ENCODE measurements around the gene PARP8. TPM values are rescaled to one million over a fixed set of nuclear protein-coding genes. Genes with fewer than 3 reads are reported as not detected.

The PARP8 gene
- total RNA-seq, 1 experiment from 2014 or later = 23.2 TPM

DNA sequence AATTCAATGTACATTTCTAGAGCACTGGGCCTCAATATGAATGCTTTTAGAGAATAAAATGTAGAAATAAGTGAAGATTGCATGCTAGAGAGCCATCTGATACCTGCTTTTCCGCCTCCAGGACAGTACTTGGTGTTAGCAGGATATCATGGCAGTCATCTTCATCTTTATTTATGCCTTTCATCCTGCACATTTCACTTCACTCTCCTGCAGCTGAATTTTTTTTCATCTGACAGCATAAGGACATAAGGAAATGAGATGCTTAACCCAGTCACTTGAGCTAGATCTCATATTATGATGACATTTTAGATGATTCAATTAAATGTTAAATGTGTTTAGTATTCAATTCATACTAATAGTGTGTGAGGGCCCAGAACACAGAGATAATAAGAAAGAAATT lies 162.6 kb downstream of the PARP8 start (continued):
- TF ChIP-seq, protein P1, sequence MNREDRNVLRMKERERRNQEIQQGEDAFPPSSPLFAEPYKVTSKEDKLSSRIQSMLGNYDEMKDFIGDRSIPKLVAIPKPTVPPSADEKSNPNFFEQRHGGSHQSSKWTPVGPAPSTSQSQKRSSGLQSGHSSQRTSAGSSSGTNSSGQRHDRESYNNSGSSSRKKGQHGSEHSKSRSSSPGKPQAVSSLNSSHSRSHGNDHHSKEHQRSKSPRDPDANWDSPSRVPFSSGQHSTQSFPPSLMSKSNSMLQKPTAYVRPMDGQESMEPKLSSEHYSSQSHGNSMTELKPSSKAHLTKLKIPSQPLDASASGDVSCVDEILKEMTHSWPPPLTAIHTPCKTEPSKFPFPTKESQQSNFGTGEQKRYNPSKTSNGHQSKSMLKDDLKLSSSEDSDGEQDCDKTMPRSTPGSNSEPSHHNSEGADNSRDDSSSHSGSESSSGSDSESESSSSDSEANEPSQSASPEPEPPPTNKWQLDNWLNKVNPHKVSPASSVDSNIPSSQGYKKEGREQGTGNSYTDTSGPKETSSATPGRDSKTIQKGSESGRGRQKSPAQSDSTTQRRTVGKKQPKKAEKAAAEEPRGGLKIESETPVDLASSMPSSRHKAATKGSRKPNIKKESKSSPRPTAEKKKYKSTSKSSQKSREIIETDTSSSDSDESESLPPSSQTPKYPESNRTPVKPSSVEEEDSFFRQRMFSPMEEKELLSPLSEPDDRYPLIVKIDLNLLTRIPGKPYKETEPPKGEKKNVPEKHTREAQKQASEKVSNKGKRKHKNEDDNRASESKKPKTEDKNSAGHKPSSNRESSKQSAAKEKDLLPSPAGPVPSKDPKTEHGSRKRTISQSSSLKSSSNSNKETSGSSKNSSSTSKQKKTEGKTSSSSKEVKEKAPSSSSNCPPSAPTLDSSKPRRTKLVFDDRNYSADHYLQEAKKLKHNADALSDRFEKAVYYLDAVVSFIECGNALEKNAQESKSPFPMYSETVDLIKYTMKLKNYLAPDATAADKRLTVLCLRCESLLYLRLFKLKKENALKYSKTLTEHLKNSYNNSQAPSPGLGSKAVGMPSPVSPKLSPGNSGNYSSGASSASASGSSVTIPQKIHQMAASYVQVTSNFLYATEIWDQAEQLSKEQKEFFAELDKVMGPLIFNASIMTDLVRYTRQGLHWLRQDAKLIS (CRISPR knock-in tag; IDR thresholded peaks at IDR 0.05; ENCODE audit: borderline replicate concordance) = no peak
- no peak for TF ChIP-seq ZNF423 (CRISPR knock-in tag; IDR thresholded peaks at IDR 0.05)

DNA sequence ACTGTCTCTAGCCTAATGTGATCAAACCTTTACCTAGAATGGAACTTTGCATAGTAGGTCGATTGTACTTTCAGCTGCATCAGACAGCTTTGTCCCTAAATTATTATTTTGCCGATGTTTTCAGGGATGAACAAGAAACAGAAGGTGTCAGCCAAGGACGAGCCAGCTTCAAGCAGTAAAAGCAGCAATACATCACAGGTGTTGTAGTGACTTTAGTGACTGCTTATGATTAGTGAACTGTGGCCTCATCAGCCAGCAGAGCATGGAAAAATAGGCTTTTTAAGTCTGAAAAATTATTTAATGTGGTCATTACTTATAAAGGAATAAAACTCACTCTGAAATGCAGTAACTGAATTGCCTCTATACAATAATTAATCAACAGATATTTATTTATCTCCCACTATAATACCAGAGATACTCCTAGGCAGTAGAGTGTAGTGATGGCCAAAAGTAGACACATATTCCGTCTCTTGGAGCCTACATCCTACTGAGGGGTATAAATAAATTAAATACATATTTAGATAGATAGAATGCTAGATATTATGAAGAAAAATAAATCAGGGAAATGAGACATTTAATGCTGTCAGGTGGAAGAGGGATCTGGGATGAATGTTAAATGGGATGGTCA lies 166.3 kb downstream of the PARP8 start:
- H3K9me3 Mint-ChIP-seq = no peaks in the 10 kb centered on the region
- no peak overlapping the region for H3K27ac Mint-ChIP-seq
- peaks cover 21% of the 10 kb centered on the region for H3K36me3 Mint-ChIP-seq
- no peaks in the 10 kb centered on the region for H3K4me1 Mint-ChIP-seq
- no peak for TF ChIP-seq ATF1 (CRISPR knock-in tag; IDR thresholded peaks at IDR 0.05)
- no peak for TF ChIP-seq NFATC4 (CRISPR knock-in tag; IDR thresholded peaks at IDR 0.05)
- no peak for TF ChIP-seq EMX1 (CRISPR knock-in tag; IDR thresholded peaks at IDR 0.05)
- TF ChIP-seq, protein P2, sequence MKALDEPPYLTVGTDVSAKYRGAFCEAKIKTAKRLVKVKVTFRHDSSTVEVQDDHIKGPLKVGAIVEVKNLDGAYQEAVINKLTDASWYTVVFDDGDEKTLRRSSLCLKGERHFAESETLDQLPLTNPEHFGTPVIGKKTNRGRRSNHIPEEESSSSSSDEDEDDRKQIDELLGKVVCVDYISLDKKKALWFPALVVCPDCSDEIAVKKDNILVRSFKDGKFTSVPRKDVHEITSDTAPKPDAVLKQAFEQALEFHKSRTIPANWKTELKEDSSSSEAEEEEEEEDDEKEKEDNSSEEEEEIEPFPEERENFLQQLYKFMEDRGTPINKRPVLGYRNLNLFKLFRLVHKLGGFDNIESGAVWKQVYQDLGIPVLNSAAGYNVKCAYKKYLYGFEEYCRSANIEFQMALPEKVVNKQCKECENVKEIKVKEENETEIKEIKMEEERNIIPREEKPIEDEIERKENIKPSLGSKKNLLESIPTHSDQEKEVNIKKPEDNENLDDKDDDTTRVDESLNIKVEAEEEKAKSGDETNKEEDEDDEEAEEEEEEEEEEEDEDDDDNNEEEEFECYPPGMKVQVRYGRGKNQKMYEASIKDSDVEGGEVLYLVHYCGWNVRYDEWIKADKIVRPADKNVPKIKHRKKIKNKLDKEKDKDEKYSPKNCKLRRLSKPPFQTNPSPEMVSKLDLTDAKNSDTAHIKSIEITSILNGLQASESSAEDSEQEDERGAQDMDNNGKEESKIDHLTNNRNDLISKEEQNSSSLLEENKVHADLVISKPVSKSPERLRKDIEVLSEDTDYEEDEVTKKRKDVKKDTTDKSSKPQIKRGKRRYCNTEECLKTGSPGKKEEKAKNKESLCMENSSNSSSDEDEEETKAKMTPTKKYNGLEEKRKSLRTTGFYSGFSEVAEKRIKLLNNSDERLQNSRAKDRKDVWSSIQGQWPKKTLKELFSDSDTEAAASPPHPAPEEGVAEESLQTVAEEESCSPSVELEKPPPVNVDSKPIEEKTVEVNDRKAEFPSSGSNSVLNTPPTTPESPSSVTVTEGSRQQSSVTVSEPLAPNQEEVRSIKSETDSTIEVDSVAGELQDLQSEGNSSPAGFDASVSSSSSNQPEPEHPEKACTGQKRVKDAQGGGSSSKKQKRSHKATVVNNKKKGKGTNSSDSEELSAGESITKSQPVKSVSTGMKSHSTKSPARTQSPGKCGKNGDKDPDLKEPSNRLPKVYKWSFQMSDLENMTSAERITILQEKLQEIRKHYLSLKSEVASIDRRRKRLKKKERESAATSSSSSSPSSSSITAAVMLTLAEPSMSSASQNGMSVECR (CRISPR knock-in tag; IDR thresholded peaks at IDR 0.05; ENCODE audit: borderline replicate concordance) = no peak
- TF ChIP-seq FOXP1 (CRISPR knock-in tag; IDR thresholded peaks at IDR 0.05; ENCODE audit: borderline replicate concordance) = no peak
- TF ChIP-seq ZNF396 (CRISPR knock-in tag; IDR thresholded peaks at IDR 0.05; ENCODE audit: borderline replicate concordance) = no peak
- no peak for TF ChIP-seq CBFB (CRISPR knock-in tag; IDR thresholded peaks at IDR 0.05; ENCODE audit: low read depth)
- TF ChIP-seq, protein P3, sequence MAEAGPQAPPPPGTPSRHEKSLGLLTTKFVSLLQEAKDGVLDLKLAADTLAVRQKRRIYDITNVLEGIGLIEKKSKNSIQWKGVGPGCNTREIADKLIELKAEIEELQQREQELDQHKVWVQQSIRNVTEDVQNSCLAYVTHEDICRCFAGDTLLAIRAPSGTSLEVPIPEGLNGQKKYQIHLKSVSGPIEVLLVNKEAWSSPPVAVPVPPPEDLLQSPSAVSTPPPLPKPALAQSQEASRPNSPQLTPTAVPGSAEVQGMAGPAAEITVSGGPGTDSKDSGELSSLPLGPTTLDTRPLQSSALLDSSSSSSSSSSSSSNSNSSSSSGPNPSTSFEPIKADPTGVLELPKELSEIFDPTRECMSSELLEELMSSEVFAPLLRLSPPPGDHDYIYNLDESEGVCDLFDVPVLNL (CRISPR knock-in tag; IDR thresholded peaks at IDR 0.05; ENCODE audit: borderline replicate concordance, low read depth) = no peak
- TF ChIP-seq, protein P4, sequence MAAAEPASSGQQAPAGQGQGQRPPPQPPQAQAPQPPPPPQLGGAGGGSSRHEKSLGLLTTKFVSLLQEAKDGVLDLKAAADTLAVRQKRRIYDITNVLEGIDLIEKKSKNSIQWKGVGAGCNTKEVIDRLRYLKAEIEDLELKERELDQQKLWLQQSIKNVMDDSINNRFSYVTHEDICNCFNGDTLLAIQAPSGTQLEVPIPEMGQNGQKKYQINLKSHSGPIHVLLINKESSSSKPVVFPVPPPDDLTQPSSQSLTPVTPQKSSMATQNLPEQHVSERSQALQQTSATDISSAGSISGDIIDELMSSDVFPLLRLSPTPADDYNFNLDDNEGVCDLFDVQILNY (CRISPR knock-in tag; IDR thresholded peaks at IDR 0.05) = no peak
- TF ChIP-seq KAT7 (CRISPR knock-in tag; IDR thresholded peaks at IDR 0.05; ENCODE audit: borderline replicate concordance) = no peak
- no peak for TF ChIP-seq ZNF317 (CRISPR knock-in tag; IDR thresholded peaks at IDR 0.05; ENCODE audit: borderline replicate concordance, low read depth)
- no peak for TF ChIP-seq ZNF121 (CRISPR knock-in tag; IDR thresholded peaks at IDR 0.05)
- no peak for TF ChIP-seq IRF2 (CRISPR knock-in tag; IDR thresholded peaks at IDR 0.05; ENCODE audit: borderline replicate concordance, low read depth)
- TF ChIP-seq, protein P5, sequence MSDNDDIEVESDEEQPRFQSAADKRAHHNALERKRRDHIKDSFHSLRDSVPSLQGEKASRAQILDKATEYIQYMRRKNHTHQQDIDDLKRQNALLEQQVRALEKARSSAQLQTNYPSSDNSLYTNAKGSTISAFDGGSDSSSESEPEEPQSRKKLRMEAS (CRISPR knock-in tag; IDR thresholded peaks at IDR 0.05) = no peak
- TF ChIP-seq, protein P6, sequence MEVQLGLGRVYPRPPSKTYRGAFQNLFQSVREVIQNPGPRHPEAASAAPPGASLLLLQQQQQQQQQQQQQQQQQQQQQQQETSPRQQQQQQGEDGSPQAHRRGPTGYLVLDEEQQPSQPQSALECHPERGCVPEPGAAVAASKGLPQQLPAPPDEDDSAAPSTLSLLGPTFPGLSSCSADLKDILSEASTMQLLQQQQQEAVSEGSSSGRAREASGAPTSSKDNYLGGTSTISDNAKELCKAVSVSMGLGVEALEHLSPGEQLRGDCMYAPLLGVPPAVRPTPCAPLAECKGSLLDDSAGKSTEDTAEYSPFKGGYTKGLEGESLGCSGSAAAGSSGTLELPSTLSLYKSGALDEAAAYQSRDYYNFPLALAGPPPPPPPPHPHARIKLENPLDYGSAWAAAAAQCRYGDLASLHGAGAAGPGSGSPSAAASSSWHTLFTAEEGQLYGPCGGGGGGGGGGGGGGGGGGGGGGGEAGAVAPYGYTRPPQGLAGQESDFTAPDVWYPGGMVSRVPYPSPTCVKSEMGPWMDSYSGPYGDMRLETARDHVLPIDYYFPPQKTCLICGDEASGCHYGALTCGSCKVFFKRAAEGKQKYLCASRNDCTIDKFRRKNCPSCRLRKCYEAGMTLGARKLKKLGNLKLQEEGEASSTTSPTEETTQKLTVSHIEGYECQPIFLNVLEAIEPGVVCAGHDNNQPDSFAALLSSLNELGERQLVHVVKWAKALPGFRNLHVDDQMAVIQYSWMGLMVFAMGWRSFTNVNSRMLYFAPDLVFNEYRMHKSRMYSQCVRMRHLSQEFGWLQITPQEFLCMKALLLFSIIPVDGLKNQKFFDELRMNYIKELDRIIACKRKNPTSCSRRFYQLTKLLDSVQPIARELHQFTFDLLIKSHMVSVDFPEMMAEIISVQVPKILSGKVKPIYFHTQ (CRISPR knock-in tag; IDR thresholded peaks at IDR 0.05) = no peak
- TF ChIP-seq, protein P7, sequence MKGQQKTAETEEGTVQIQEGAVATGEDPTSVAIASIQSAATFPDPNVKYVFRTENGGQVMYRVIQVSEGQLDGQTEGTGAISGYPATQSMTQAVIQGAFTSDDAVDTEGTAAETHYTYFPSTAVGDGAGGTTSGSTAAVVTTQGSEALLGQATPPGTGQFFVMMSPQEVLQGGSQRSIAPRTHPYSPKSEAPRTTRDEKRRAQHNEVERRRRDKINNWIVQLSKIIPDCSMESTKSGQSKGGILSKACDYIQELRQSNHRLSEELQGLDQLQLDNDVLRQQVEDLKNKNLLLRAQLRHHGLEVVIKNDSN (CRISPR knock-in tag; IDR thresholded peaks at IDR 0.05) = no peak
- TF ChIP-seq HMGA2 (CRISPR knock-in tag; IDR thresholded peaks at IDR 0.05) = no peak
- ATAC-seq = no peak
- CTCF ChIA-PET = no interaction called here
- H3K4me3 Mint-ChIP-seq = no peak overlapping the region
- POLR2A ChIA-PET = no interaction called here
- no peak for DNase-seq (ENCODE audit: low spot score)
- no peaks in the 10 kb centered on the region for H3K27me3 Mint-ChIP-seq (ENCODE audit: low read depth)

All from WTC11 (cell line).